GM19438 (cell line): ENCODE results near the gene TMEM141.
"Not testable (repeated sequence)": the region's sequence is repeated elsewhere in the genome, so short reads cannot be mapped to it uniquely, and the experiment has no call there.

Experiments
- ATAC-seq: cut with Tn5 transposase; IDR thresholded peaks from one replicate; pipeline ENCODE4 v1.9.1; 2021; ENCODE audit warnings: low read depth; ENCODE audit not compliant: unreplicated experiment

Gene TMEM141

GRCh38 chr9:136792321-136793085 lies 1.4 kb downstream of the TMEM141 start:
- no peak for ATAC-seq

- ATAC-seq: no peak
These were observed 2.2 kb downstream of the TMEM141 start for GRCh38 chr9:136793086-136793946.

- ATAC-seq: no peak
These were observed 3.3 kb downstream of the TMEM141 start for GRCh38 chr9:136794281-136794999.

- ATAC-seq: no peak
These were observed 3.8 kb downstream of the TMEM141 start for GRCh38 chr9:136795000-136795348.

- ATAC-seq: no peak
These were observed 5.2 kb downstream of the TMEM141 start, which contains the start of gene CCDC183 for GRCh38 chr9:136796238-136796774. CCDC183 (plus strand) TSS chr9:136796338; CDS start chr9:136796398, 60 bp downstream.

- not testable (repeated sequence) for ATAC-seq
These were observed 5.7 kb downstream of the TMEM141 start for GRCh38 chr9:136796775-136797347.

- no peak for ATAC-seq
These were observed 7.5 kb downstream of the TMEM141 start for GRCh38 chr9:136798708-136799078.

GRCh38 chr9:136799079-136799853 lies 8.1 kb downstream of the TMEM141 start:
- no peak for ATAC-seq

- no peak for ATAC-seq
These were observed 8.9 kb downstream of the TMEM141 start for GRCh38 chr9:136799854-136800657.

- ATAC-seq: no peak
These were observed 11.2 kb downstream of the TMEM141 start for GRCh38 chr9:136802321-136802720.

GRCh38 chr9:136803009-136803550 lies 11.9 kb downstream of the TMEM141 start:
- not testable (repeated sequence) for ATAC-seq

GRCh38 chr9:136803551-136804508 lies 12.7 kb downstream of the TMEM141 start:
- ATAC-seq: no peak

GRCh38 chr9:136804509-136805206 lies 13.5 kb downstream of the TMEM141 start:
- ATAC-seq: no peak

- ATAC-seq: no peak
These were observed 14.1 kb downstream of the TMEM141 start for GRCh38 chr9:136805207-136805740.

GRCh38 chr9:136806067-136806466 lies 14.9 kb downstream of the TMEM141 start:
- no peak for ATAC-seq

GRCh38 chr9:136806631-136807201 lies 15.6 kb downstream of the TMEM141 start:
- no peak for ATAC-seq
